ENCODE measurements around the gene SGCD.

SGCD gene

GRCh38 chr5:156363861-156364260, 36.9 kb downstream of the SGCD start:
- DNase-seq = no peak

- no peak for DNase-seq
These were observed 39.6 kb downstream of the SGCD start for GRCh38 chr5:156366521-156366920.

DNA sequence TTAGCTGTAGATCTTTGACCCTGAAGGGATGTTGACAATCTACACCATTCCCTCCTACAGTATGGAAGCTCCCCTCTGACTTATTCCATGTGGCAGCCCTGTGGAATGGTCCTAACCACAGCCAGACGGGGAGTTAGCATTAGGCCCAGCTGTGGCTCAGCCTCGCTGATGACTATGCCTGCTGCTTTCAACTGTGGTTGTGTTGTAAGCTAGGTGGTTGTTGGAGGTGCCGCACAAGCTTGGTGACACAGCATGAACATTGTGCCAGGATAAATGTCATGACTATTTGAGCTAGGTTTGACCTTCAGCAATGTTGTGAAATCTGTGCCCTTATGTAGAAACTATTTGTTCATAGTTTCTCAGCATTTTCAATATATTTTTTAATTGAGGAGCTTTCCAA, 40.6 kb downstream of the SGCD start:
- no peak for DNase-seq

GRCh38 chr5:156375895-156376495, 49.0 kb downstream of the SGCD start:
- no peak for DNase-seq

DNA sequence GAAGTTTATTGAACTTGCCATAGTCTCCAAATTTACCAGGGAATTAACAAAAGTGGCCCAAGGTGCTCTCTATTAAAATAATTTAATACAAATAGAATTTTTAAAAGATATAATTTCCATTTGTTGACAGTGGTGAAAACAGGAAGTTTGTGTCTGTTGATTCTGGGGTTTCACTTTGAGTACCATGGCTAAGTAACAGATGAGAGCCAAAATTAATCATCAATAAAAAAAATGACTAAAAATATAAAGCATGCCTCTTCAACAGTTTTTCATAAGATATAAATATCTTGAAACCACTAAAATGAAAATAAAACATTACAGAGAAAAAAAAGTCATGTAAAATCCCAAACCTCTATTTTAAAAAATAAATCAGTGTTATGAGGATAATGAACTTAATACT, 49.8 kb downstream of the SGCD start:
- DNase-seq = no peak

GRCh38 chr5:156378159-156378558, 51.2 kb downstream of the SGCD start:
- DNase-seq = no peak

GRCh38 chr5:156379206-156379605, 52.2 kb downstream of the SGCD start:
- no peak for DNase-seq

DNA sequence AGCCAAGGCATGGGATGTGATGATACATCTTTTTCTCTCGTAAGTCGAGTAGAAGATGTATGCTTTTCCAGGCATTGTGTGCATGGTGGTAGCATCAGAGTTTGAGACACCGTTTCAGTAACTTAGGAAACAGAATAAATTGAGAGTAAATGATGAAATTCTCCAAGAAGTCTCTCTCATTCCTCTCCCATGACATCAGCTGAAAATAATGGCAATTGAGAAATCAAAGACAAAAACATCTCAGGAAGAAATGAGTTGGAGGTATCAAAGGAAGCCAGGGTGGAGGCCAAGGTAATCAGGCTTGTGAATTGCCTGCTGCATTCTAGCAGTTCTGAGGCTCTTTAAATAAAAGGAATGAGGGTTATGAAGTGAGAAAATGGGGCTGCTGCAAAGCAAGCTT, 53.9 kb downstream of the SGCD start:
- no peak for DNase-seq

GRCh38 chr5:156383510-156384265, 56.7 kb downstream of the SGCD start:
- no peak for DNase-seq

DNA sequence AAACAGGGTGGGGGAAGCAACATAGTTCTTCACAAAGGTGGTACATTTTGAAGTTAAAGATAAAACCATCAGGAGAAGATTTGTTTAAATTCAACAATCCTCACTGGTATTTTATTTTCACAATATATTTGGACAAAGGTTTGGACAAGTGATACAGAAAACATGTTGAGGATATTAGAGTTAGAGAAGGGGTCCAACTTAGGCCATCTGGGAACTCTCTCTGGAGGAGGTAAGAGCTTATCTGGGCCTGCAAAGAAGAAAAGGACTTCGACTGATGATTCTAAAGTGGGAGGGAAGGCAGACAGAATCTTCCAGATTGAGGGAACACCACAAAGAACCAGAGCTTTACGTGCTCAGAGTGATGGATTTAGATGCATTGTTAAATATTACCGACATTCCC, 58.5 kb downstream of the SGCD start:
- DNase-seq = no peak

DNA sequence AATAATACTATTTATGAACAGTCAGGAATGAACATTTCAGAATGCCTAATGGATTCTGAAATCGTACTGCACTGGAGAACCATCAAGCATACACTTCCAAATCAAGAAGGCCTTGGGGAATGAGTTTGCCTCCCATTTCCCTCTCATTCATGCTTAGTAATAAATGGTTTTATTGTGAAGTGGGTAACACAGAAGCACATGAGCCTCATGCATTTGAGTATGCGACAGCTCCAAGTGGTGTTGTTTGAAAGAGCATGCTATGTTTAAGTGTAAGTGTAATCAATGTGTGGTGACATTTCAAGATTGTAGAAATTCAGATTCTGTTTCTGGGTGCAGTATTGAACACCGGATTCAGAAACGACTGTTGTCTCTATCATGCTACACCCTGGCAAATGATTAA, 60.0 kb downstream of the SGCD start:
- DNase-seq = no peak

- DNase-seq = no peak
These were observed 60.4 kb downstream of the SGCD start for GRCh38 chr5:156387391-156387790.

GRCh38 chr5:156388233-156388632, 61.3 kb downstream of the SGCD start:
- DNase-seq = no peak

GRCh38 chr5:156391139-156391538, 64.2 kb downstream of the SGCD start:
- DNase-seq = no peak

GRCh38 chr5:156393980-156394379, 67.0 kb downstream of the SGCD start:
- no peak for DNase-seq

DNA sequence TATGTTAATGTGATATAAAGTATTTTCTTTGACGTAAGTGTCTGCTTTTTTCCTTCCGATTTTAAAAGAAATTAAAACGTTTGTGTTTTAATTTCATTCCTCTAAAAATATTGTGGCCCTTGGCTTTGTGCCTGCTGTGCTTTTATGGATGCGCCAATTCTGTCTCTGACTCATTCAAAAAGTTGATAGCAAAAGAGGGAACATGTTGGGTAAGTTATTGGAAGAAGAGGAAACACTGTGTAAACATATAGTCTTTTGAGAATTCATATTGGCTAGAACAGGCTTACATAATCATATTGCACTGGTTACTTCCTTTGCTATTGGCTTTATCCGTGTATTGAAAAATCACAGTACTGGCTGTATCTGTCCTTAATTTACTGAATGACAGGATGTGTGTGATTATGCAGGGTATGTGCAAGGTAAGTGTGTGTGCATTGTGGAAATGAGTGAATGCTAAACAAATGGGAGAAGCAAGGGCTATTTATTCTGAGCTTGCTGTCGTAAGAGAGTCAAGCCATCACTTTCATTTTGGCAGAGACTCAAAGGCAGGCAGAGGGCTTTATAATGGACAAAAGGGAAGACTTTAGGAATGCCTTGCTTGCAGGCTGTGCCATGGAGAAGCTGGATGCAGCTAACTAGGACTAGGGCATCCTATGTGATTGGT, 67.8 kb downstream of the SGCD start:
- no peak for DNase-seq

- DNase-seq = no peak
These were observed 68.3 kb downstream of the SGCD start for GRCh38 chr5:156395306-156395675.

GRCh38 chr5:156396063-156396829, 69.3 kb downstream of the SGCD start:
- no peak for DNase-seq

DNA sequence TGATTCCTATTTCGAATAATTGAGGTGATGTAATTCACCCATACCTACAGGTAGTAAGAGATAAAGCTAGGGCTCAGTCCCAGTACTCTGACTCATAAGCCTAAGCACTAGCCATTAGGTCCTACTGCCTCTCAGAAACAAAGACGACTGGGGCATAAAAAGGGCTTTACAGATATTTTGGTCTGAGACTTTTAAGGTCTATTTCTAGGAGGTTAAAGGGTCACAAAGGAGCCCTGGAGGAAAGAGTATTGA, 69.8 kb downstream of the SGCD start:
- no peak for DNase-seq

- no peak for DNase-seq
These were observed 72.4 kb downstream of the SGCD start for GRCh38 chr5:156399323-156399722.

DNA sequence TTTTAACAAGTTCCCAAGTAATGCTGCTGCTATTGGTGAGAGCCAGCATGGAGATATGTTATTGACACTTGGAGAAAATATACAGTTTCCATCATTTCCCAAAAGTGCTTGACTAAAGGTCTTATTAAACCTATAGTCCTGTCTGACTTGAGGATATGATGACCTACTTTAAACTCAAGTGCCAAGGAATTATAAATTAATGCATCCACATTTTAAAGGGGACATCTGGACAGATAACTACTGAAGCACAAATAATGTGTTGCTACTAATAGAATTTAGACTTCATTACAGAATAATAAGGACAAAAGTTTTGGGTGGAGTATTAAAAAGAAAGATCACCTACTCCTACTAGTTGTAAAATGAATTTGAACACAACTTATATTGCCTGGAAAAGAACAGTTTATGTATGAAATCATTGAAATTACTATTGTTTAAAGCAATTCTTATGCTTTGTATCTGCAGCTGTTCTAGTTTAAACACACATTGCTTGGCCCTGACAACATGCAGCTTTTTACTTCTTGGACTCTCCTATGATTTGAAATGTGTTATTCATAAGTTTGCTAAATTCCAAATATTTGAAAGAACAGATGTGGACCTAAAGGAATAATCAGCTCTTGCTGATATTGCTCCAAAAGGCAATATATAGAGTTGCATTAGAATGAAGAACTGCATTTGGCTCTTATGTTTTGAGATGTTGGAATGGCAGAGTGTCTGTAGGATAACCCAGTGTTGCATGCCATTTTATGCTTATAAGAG, 73.4 kb downstream of the SGCD start:
- no peak for DNase-seq

GRCh38 chr5:156401804-156402203, 74.8 kb downstream of the SGCD start:
- no peak for DNase-seq

- no peak for DNase-seq
These were observed 75.5 kb downstream of the SGCD start for GRCh38 chr5:156402387-156402921.
